Retina (tissue), 1 donor: ENCODE results near the gene ANXA8L1.
"Not testable (repeated sequence)": the region's sequence is repeated elsewhere in the genome, so short reads cannot be mapped to it uniquely, and the experiment has no call there.

Experiments used
- DNase-seq: peaks from one replicate; pipeline ENCODE4 v3.0.0-alpha.2; 2016

ANXA8L1 gene

DNA sequence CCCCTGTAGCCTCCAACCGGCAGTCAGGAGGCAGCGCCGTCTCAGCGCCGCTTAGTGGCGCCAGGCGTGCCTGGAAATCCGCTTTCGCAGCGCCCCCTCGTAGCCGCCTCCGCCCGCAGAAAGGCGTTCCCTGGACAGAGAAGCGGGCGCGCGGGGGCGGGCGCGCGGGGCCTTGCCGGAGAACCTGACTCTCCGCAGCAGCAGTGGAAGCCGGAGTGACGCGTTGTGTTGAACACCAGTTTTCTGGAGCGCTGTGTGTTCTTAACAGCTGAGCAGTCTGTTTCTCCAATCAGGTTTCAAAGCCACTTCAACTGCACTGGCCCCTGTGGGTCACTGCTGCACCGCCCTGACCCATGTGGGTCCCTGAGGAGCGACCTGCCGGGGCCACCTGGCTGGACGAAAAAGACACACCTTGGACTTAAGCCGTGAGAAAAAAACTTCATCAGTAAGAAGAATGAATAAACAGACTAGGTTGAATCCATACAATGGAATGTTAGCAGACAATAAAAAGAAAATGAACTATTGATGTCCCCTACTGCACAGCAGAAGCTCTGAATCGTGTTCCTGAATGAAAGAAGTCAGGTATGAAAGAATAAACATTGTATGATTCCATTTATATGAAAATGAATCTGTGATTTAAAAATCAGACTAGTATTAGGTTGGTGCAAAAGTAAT, 22.8 kb downstream of the ANXA8L1 start:
- peak; percentile 62 for DNase-seq

DNA sequence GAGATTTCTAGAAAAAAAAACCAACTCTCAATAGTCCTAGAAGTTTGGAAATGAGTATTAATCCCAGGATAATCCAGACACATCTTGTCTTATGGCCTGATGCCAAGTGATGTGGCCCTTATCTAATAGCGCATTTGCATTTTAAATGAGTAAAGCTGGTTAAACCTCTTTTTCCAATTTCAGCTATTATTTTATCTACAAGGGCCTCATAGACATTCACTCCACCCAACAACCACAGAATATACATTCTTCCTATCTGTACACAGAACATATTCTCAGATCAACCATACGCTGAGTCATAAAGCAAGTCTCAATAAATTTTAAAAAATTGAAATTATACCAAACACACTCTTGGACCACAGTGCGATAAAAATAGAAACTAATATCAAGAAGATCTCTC, 34.0 kb downstream of the ANXA8L1 start:
- DNase-seq, result not testable (repeated sequence)

DNA sequence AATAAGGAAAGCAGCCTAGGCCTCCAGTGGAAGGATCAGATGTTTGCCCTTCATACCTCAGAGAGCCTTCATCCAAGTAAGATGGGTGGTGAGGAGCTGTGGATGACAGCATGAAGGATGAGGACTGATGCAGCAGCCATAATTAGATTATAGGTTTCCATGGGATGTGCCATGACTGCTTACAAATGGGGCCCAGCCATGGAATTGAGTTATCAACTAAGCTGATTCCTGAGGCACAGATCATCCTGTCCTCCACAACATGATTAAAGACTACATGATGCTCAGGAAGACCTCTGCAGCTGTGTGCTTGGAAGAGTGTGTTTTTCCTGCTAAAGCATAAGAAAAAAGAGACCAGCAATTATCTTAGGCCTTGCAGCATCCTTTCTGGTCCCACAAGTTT, 35.5 kb downstream of the ANXA8L1 start:
- DNase-seq, result not testable (repeated sequence)

DNA sequence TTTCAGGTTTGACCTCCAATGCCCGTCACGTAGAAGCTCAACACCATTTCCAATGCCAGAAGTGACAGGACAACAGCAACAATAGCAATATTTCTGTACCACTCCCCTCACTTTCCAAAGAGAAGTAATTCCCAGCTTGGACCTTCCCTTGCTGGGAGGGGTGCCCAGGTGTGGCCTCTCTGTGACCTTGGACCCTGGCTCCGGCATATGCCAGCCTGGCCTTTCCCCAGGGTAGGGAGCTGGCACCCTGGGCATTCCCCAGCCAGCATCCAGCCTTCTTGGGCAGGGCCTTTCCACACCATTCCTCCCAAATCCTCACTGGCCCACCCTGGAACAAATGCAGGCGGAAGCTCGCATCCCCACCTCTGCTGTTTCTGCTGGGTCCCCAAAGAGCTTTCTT, 37.1 kb downstream of the ANXA8L1 start:
- not testable (repeated sequence) for DNase-seq

DNA sequence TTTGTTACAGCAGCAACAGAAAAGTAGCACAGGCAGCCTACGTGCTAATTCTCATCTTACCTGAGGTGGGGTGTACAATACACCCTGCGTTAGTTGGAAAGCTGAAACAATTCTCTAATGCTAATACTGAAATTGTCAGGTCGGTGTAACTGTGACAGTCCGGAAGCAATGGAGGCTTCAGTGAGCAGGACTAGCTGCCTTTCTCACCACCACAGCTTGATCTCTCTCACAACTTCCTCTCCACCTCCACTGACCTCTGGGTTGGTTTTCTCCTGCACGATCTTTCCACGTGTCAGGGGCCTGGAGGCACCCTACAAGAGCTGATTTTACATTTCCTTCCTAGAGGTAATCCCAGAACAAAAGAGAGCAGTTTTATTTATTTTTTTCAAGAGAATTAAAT, 39.7 kb downstream of the ANXA8L1 start:
- not testable (repeated sequence) for DNase-seq

DNA sequence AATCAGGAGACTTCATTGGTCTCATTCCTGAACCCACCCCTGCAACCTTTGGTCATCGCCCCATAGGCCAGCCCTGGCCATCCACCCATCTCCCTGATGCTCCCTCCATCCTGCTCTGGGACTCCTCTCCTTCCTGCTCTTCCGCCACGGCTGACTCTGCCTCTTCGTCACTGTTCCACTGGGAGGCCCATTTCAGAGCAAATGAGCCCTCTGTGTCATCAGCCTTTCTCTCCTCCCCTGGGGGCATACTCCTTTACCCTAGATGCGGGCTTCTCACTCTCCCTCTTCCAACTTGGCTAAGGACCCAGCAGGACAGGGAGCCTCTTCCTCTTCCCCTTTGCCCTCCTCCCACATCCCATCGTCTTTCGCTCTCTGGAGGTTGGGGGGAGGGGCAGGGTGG, 42.7 kb downstream of the ANXA8L1 start:
- not testable (repeated sequence) for DNase-seq

DNA sequence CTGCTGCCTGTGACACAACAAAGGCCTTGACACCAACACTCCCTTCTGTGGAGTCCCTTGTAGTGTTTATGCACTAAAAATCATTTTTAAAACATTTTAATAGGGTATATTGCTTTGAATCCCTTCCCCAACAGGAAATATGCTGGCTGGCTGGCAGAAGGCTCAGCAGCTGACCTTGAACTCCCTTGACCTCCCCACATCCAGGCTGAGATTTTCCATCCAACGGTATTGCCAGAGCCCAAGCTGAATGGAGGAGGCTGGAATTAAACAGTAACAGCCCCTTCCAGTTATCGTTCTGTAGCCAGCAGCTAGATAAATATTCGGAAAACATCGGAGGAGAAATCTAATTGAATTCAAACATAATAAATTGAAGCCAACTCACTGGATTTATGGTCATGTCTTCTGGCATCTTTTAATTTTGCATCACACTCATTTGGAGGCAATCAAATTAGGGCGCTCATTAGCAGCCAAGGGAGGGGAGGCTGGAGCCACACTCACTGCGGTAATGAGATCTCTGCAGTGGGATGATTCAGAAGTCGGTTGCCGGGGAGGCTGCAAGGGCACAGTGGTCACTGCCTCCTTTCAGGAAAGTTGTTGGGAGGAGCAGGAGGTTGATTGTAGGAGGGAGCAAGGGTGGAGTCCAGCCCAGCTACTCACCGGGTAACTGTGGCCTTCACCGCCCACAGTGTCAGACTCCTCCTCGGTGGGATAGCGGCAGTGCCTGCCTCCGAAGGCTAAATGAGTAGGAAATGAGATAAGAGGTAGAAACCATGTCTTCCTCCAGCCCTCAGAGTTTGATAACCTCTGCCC, 44.2 kb downstream of the ANXA8L1 start:
- not testable (repeated sequence) for DNase-seq

DNA sequence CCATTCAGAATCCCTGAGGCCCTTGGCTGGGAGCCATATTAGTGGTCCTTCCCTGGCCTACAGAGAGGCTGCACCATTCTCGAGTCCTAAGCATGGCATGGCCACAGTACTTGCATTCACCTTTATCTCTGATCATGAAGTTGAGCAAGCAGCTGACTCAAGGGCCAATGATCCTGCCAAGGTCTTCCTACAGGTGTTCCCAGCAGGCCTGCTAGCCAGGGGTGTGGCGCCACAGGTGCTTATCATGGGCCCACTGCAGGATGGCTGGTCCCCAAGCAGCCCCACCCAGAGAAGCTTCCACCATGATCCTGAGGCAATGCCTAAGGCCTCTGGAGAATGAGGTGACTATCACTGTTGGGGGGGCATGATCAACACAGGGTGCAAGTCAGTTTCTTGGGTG, 48.0 kb downstream of the ANXA8L1 start:
- not testable (repeated sequence) for DNase-seq

DNA sequence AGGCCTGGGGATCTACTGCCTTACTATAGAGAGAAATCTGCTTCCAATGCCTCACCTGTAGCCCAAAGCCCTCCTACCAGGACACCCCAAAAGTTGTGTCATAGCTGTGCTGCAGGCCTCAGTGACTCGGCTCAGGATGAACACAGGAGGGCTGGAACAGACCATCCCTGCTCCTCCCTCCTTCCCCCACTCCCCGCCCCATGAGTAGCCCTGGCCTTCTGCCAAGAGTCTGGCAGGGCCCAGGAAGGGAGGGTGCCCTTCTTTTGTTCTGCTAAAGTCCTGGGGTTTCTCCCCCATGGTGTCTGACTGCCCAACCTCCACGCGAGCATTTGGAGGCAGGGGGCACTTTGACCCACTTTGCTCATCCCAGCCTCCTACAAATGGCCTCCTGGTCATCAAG, 65.4 kb downstream of the ANXA8L1 start:
- not testable (repeated sequence) for DNase-seq
